Esophagus squamous epithelium (tissue), 4 donors: ENCODE measurements around the gene SUV39H2.
"Not testable (repeated sequence)": the region's sequence is repeated elsewhere in the genome, so short reads cannot be mapped to it uniquely, and the experiment has no call there.

Experiments
- POLR2A ChIP-seq, 4 donors: fragments of 450-650 bp; IDR thresholded peaks; one replicate each; pipeline ENCODE4 v1.6.1; 2017; ENCODE audit warnings: antibody characterized with exemption in 4 of 4, mild to moderate bottlenecking in 4 of 4, moderate library complexity in 3 of 4
- TF ChIP-seq, protein P1 (sequence below), 6 experiments: fragments of 450-650 bp in 4 of 6; fragments of 200-600 bp in 2 of 6; sonication (generic) in 2 of 6; IDR thresholded peaks; one replicate each; pipeline ENCODE4 v1.5.1; 2016 to 2019; ENCODE audit warnings: antibody characterized with exemption in 6 of 6, mild to moderate bottlenecking in 4 of 6, moderate library complexity in 4 of 6

DNA sequence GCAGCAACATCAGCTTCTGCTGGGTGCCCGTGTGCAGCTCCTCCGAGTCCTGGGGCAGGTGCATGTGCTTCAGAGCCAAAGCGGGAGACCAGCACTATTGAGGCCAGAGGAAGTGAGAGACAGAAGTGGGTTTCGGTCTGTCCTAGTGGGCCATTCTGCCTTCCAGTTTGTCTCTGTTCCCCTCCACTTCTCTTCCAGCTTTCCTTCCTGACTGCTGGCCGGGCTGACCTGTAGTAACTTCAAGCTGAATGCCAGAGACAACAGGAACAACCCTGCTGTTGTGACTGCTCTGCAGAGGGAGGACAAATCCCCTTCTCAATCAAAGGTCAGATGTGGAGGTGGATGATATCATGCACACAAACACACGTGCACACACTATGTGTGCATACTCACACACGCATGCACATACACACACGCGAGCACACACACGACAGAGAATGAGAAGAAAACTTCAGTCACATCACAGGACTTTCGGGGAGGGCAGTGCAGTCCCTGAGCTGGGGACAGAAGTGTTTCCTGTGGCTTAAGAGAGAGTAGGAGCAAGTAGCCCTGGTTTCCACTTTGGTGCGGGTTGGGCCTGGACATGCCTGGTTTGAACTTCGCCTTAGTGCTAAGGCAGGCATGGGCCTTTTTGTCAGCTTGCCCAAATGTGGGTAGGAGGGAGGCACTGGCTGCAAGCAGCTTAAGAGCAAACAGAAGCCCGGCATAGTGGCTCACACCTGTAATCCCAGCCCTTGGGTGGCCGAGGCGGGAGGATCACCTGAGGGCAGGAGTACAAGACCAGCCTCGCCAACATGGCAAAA is 63.7 kb downstream of the SUV39H2 start:
- TF ChIP-seq, protein P1, sequence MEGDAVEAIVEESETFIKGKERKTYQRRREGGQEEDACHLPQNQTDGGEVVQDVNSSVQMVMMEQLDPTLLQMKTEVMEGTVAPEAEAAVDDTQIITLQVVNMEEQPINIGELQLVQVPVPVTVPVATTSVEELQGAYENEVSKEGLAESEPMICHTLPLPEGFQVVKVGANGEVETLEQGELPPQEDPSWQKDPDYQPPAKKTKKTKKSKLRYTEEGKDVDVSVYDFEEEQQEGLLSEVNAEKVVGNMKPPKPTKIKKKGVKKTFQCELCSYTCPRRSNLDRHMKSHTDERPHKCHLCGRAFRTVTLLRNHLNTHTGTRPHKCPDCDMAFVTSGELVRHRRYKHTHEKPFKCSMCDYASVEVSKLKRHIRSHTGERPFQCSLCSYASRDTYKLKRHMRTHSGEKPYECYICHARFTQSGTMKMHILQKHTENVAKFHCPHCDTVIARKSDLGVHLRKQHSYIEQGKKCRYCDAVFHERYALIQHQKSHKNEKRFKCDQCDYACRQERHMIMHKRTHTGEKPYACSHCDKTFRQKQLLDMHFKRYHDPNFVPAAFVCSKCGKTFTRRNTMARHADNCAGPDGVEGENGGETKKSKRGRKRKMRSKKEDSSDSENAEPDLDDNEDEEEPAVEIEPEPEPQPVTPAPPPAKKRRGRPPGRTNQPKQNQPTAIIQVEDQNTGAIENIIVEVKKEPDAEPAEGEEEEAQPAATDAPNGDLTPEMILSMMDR (IDR thresholded peaks at IDR 0.05): not testable (repeated sequence)
- not testable (repeated sequence) for TF ChIP-seq POLR2A (IDR thresholded peaks at IDR 0.05)
